ENCODE measurements around the gene COL4A2.

DNA sequence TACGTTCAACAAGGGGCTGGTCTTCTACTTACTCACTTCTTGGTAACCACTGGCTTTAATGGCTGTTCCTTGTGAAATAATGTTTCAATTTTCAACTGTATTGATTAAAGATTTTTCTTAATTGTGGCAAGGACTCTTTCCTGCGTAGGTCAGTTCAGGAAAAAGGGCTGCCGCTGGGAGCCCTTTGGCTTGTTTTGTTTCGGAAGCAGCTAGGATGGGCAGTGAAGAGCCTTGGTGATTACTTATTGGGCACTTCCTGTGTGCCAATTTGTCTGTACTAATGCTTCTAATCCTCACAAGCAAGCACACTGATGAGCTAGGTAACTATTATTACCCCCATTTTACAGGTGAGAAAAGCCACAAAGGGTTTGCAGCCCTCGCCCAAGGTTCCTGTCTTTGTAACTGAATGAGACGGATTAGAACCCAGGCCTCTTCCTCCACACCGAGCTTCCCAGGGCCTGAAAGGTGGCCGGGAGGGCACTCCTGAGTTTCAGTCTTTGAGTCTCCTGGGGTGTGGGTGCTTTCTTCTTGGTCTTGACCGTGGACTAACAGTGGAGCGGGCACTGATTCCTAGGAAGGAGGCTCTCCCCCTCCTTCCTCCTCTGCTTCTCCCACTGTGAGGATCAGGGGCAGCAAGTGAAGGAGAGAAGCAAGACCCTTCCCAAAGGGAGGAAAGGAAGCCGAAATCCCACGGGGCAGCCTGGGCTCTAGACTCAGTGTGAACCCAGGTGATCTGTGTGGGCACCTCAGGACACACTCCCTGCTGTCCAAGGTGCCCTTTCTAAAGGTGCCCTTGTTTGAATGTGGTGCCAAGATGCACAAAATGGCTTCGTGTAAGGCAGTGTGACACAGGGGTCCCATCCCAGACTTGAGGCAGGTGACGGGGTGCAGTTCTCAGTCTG, 3.7 kb downstream of the COL4A2 start:
- TF ChIP-seq, protein P1, sequence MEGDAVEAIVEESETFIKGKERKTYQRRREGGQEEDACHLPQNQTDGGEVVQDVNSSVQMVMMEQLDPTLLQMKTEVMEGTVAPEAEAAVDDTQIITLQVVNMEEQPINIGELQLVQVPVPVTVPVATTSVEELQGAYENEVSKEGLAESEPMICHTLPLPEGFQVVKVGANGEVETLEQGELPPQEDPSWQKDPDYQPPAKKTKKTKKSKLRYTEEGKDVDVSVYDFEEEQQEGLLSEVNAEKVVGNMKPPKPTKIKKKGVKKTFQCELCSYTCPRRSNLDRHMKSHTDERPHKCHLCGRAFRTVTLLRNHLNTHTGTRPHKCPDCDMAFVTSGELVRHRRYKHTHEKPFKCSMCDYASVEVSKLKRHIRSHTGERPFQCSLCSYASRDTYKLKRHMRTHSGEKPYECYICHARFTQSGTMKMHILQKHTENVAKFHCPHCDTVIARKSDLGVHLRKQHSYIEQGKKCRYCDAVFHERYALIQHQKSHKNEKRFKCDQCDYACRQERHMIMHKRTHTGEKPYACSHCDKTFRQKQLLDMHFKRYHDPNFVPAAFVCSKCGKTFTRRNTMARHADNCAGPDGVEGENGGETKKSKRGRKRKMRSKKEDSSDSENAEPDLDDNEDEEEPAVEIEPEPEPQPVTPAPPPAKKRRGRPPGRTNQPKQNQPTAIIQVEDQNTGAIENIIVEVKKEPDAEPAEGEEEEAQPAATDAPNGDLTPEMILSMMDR (IDR thresholded peaks at IDR 0.05) = no peak
- no peak for TF ChIP-seq POLR2A (IDR thresholded peaks at IDR 0.05)
